Activated effector memory CD4-positive, alpha-beta T cell treated with anti-CD3 and anti-CD28 coated beads, Interleukin-2, amount 50 U/mL, for 16 hours (primary cell): ENCODE data around the gene LYPD8.

Source experiments
- DNase-seq: peaks from one replicate; pipeline ENCODE4 v3.0.0-alpha.2; 2020

LYPD8 gene

GRCh38 chr1:248696774-248697173 is 58.8 kb downstream of the LYPD8 start:
- no peak for DNase-seq

GRCh38 chr1:248696261-248696660 is 59.3 kb downstream of the LYPD8 start:
- DNase-seq, result no peak

- no peak for DNase-seq
Measured at GRCh38 chr1:248695451-248696132, 60.0 kb downstream of the LYPD8 start.

- no peak for DNase-seq
Measured at GRCh38 chr1:248691567-248692155, 63.9 kb downstream of the LYPD8 start.
